LNCAP (cell line): ENCODE data around the gene CNDP1.

ENCODE experiments used
- CTCF ChIP-seq: fragments of 450-650 bp; IDR thresholded peaks from 2 replicates; pipeline ENCODE4 v1.5.1; 2017; ENCODE audit warnings: mild to moderate bottlenecking

Gene CNDP1

GRCh38 chr18:74528478-74528877 lies 5.8 kb upstream of the CNDP1 start:
- no peak for TF ChIP-seq CTCF

- TF ChIP-seq CTCF = no peak
These were observed 5.4 kb upstream of the CNDP1 start for GRCh38 chr18:74528913-74529312.

GRCh38 chr18:74529378-74529777 lies 4.9 kb upstream of the CNDP1 start:
- no peak for TF ChIP-seq CTCF

- no peak for TF ChIP-seq CTCF
These were observed 4.3 kb upstream of the CNDP1 start for GRCh38 chr18:74529811-74530583.

- TF ChIP-seq CTCF = no peak
These were observed 3.8 kb upstream of the CNDP1 start for GRCh38 chr18:74530584-74530862.

GRCh38 chr18:74531043-74531442 lies 3.3 kb upstream of the CNDP1 start:
- TF ChIP-seq CTCF = no peak

- TF ChIP-seq CTCF = no peak
These were observed 1.7 kb upstream of the CNDP1 start for GRCh38 chr18:74532511-74533025.

- TF ChIP-seq CTCF = no peak
These were observed 634 bp upstream of the CNDP1 start for GRCh38 chr18:74533666-74534065.
